Lower leg skin (tissue), 4 donors: ENCODE data around the gene PMM2. TPM values are rescaled to one million over a fixed set of nuclear protein-coding genes. Genes with fewer than 3 reads are reported as not detected.
"Not testable (repeated sequence)": the region's sequence is repeated elsewhere in the genome, so short reads cannot be mapped to it uniquely, and the experiment has no call there.

Experiments
- DNase-seq, 2 donors: peaks; one replicate each; pipeline ENCODE4 v3.0.0-alpha.2; 2019; ENCODE audit warnings: low spot score in 2 of 2
- H3K4me3 ChIP-seq: fragments of 200-600 bp; sonication (generic); 2 replicates; pipeline ENCODE4 v1.5.1; 2017; ENCODE audit warnings: mild to moderate bottlenecking, low read depth; ENCODE audit not compliant: poor library complexity, severe bottlenecking
- CTCF ChIP-seq, 3 donors: fragments of 450-650 bp; IDR thresholded peaks; one replicate each; pipeline ENCODE4 v1.5.1; 2016; ENCODE audit warnings: antibody characterized with exemption in 3 of 3, mild to moderate bottlenecking in 3 of 3, moderate library complexity in 2 of 3
- POLR2A ChIP-seq, 2 donors: fragments of 450-650 bp; IDR thresholded peaks; one replicate each; pipeline ENCODE4 v1.6.1; 2016 to 2017; ENCODE audit warnings: antibody characterized with exemption in 2 of 2, mild to moderate bottlenecking in 1 of 2, moderate library complexity in 1 of 2
- WGBS, 2 donors: methylation state at CpG; one replicate each; pipeline ENCODE4 v1.1.5; 2018; 5-methylcytosine and 5-hydroxymethylcytosine counted together
- intact Hi-C: fragments of 100-400 bp; cut with DNase I; formaldehyde crosslinking; loops from one replicate; pipeline ENCODE4 v1.15.0; 2023; ENCODE audit warnings: low total_unique reads
- total RNA-seq, 4 donors: library from RNA; depleted of rRNA; stranded (reverse); fragments of >200 nt; gene quantifications; one replicate each; pipeline ENCODE4 v1.1.0, GENCODE V29; 2016

Gene PMM2
- total RNA-seq, 4 donors from 2014 or later = 20.5 to 41.8 (median 26.8) TPM

GRCh38 chr16:8828541-8829165 is 31.0 kb downstream of the PMM2 start:
- WGBS, 2 donors = 93 to 96% methylated on average over 8 of the region's 8 CpGs
- TF ChIP-seq POLR2A (IDR thresholded peaks at IDR 0.05) (no peak), CTCF (IDR thresholded peaks at IDR 0.05) (no peak)
- no peak overlapping the region for H3K4me3 ChIP-seq
- peak in 1 of 2 donors; percentile 36 for DNase-seq
- intact Hi-C loops = no loop called here

GRCh38 chr16:8831450-8831849 is 33.8 kb downstream of the PMM2 start:
- intact Hi-C loops = no loop called here
- peak in 1 of 2 donors; percentile 32 for DNase-seq
- TF ChIP-seq CTCF (IDR thresholded peaks at IDR 0.05) (no peak), POLR2A (IDR thresholded peaks at IDR 0.05) (no peak)
- H3K4me3 ChIP-seq = no peak overlapping the region
- 86 to 93% methylated on average over 9 of the region's 9 CpGs for WGBS, 2 donors

- TF ChIP-seq POLR2A (IDR thresholded peaks at IDR 0.05) = no peak
- TF ChIP-seq CTCF (IDR thresholded peaks at IDR 0.05) = no peak
- intact Hi-C loops = no loop called here
- H3K4me3 ChIP-seq = no peak overlapping the region
- peak in 1 of 2 donors; percentile 21 for DNase-seq
- 86 to 88% methylated on average over 18 of the region's 18 CpGs for WGBS, 2 donors
Measured at GRCh38 chr16:8831871-8832716, 34.5 kb downstream of the PMM2 start.

GRCh38 chr16:8832717-8833105 is 35.1 kb downstream of the PMM2 start:
- intact Hi-C loops = no loop called here
- H3K4me3 ChIP-seq = no peak overlapping the region
- DNase-seq = peak in 1 of 2 donors; percentile 81
- TF ChIP-seq CTCF (IDR thresholded peaks at IDR 0.05) (no peak), POLR2A (IDR thresholded peaks at IDR 0.05) (no peak)
- 80 to 82% methylated on average over 16 of the region's 16 CpGs for WGBS, 2 donors

- H3K4me3 ChIP-seq, intact Hi-C loops: not testable (repeated sequence)
- DNase-seq = peak in 1 of 2 donors; percentile 7
- 88 to 94% methylated on average over 7 of the region's 7 CpGs for WGBS, 2 donors
Measured at GRCh38 chr16:8836797-8837196, 39.2 kb downstream of the PMM2 start.

- peak in 1 of 2 donors; percentile 56 for DNase-seq
- WGBS, 2 donors = 93 to 95% methylated on average over 15 of the region's 15 CpGs
- H3K4me3 ChIP-seq, intact Hi-C loops: not testable (repeated sequence)
Measured at GRCh38 chr16:8837594-8837993, 40.0 kb downstream of the PMM2 start.

GRCh38 chr16:8842016-8842415 is 44.4 kb downstream of the PMM2 start:
- H3K4me3 ChIP-seq, intact Hi-C loops: not testable (repeated sequence)
- peak in 1 of 2 donors; percentile 12 for DNase-seq
- WGBS, 2 donors = 53 to 56% methylated on average over 4 of the region's 4 CpGs

- WGBS, 2 donors = 70 to 95% methylated on average over 5 to 8 of the region's 12 CpGs
- H3K4me3 ChIP-seq, DNase-seq, intact Hi-C loops: not testable (repeated sequence)
Measured at GRCh38 chr16:8843296-8843695, 45.7 kb downstream of the PMM2 start.
